Right ventricle myocardium superior (tissue), 1 donor: ENCODE measurements around the gene RAB37. TPM values are rescaled to one million over a fixed set of nuclear protein-coding genes. Genes with fewer than 3 reads are reported as not detected.

Experiments
- ATAC-seq: fragments of 200-7000 bp; cut with Tn5 transposase; one replicate; pipeline ENCODE4 v1.9.1; 2020; ENCODE audit warnings: mild to moderate bottlenecking; ENCODE audit not compliant: poor library complexity
- DNase-seq: peaks from one replicate; pipeline ENCODE4 v3.0.0-alpha.2; 2020
- intact Hi-C: fragments of 100-400 bp; cut with DNase I; formaldehyde crosslinking; loops from one replicate; pipeline ENCODE4 v1.11.2; 2022
- total RNA-seq: library from RNA; stranded (reverse); fragmentation: NEBNext Ultra II Directional; extraction: Animal tissue kit (Norgen Biotek cat#: 25700); gene quantifications from one replicate; pipeline ENCODE4 v1.2.1, GENCODE V29; 2021
- donor health status: DM: no; HTN: yes; CAD: no; lungs with severe emphysema.

Gene RAB37
- total RNA-seq, 1 donor from 2014 or later, result 4.1 TPM

DNA sequence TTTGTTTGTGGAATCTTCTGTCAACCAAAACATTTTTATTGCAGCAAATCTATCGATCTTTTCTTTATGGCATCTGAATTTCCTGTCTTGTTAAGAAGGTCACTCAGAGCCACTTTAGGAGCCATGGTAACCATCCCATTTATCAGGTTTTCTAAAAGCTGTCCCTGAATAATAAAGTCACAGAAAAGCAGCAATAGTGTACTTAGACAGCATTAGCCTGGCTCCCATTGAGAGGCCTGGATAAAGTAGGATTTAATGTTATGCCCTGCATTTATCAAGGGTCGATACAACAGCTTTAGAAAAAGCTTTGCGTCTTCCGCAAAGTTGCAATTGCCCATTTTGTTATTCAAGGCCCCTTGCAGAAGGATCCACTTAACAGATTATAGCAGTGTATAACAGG lies 14.3 kb upstream of the RAB37 start:
- DNase-seq, result no peak
- intact Hi-C loops, result no loop called here
- ATAC-seq, result no peak

GRCh38 chr17:74723891-74724290 lies 13.2 kb upstream of the RAB37 start:
- intact Hi-C loops, result no loop called here
- ATAC-seq (no peak), DNase-seq (no peak)

DNA sequence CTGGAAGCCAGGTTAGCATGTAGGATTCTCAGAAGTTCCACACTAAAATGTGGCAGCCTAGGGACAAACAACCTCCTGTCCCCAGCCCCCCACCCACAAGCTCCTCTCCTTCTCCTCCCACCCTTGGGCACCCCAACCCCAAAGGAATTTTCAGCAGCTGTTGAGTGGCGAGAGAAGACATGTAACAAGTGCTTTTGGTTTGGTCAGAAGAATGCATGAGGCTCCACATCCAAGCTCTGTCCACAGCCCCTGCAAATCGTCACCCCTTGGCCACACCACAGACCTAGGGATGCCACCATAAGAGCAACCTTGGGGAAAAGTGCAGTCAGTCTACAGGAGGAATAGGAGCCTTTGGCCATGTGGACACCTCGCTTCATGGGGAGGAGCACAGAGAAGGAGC lies 11.9 kb upstream of the RAB37 start:
- ATAC-seq (no peak), DNase-seq (no peak)
- intact Hi-C loops, result no loop called here

GRCh38 chr17:74728033-74728701 lies 8.9 kb upstream of the RAB37 start:
- DNase-seq, result no peak
- intact Hi-C loops, result no loop called here
- no peak for ATAC-seq

- DNase-seq (no peak), ATAC-seq (no peak)
- intact Hi-C loops, result no loop called here
Measured at GRCh38 chr17:74728702-74729075, 8.4 kb upstream of the RAB37 start.

GRCh38 chr17:74729368-74729767 lies 7.7 kb upstream of the RAB37 start:
- intact Hi-C loops, result no loop called here
- DNase-seq, result no peak
- ATAC-seq, result no peak

GRCh38 chr17:74729866-74730265 lies 7.2 kb upstream of the RAB37 start:
- no peak for ATAC-seq
- intact Hi-C loops, result loop anchor here (10.0 kb wide), 1 partner anchor 75 kb away; no protein-coding TSS in a partner anchor

DNA sequence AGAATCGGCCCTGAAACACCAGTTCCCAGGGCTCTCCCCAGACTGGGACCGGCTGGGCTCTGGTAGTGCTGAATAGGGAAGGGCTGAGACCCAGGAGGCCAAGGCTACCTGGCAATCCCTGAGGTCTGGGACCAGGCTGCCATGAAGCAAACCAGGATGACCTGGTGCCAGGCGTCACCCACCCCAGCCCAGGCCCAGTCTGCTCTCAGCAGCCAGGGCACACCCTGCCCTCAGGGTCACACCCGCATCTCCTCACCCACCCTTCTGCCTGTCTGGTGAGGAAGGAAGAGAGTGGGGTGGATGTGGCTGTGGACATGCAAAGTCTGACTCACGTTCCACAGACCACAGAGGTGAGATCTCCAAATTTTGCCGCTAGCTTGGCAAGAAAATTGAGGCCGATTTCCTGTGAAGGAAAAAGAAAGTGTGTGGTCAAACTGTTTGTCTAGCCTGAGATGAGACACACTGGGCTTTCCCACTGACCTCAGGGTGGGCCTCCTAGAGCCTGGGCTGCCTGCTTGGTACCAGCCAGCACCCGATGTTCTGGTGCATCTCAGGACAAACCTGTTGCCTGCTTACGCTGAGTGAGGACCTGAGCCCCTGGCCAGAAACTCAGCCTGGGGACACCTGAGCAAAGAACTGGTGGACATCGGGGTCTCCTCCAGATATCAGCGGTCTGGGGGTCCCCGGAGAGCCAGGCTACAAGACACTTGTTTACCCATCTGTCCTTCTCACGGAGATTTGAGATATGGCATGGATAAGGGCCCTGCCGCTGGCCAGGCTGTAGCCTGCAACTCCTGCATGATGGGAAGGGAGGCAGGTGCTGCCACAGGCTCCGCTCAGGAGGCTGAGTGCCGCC lies 6.3 kb upstream of the RAB37 start:
- ATAC-seq (peak; percentile 25), DNase-seq (no peak)
- intact Hi-C loops, result loop anchor here (10.0 kb wide), 1 partner anchor 76 kb away; no protein-coding TSS in a partner anchor

More at GRCh38 chr17:74729866-74730265, 7.2 kb upstream of the RAB37 start:
- no peak for DNase-seq

GRCh38 chr17:74731347-74731605 lies 5.8 kb upstream of the RAB37 start:
- DNase-seq (no peak), ATAC-seq (no peak)
- intact Hi-C loops, result loop anchor here (10.0 kb wide), 1 partner anchor 76 kb away; no protein-coding TSS in a partner anchor

- no peak for ATAC-seq
- intact Hi-C loops, result loop anchor here (10.0 kb wide), 1 partner anchor 77 kb away; no protein-coding TSS in a partner anchor
- no peak for DNase-seq
Measured at GRCh38 chr17:74732042-74732867, 4.8 kb upstream of the RAB37 start.

GRCh38 chr17:74733365-74734122 lies 3.5 kb upstream of the RAB37 start:
- DNase-seq (no peak), ATAC-seq (no peak)
- intact Hi-C loops, result loop anchor here (10.0 kb wide), 1 partner anchor 79 kb away; no protein-coding TSS in a partner anchor

DNA sequence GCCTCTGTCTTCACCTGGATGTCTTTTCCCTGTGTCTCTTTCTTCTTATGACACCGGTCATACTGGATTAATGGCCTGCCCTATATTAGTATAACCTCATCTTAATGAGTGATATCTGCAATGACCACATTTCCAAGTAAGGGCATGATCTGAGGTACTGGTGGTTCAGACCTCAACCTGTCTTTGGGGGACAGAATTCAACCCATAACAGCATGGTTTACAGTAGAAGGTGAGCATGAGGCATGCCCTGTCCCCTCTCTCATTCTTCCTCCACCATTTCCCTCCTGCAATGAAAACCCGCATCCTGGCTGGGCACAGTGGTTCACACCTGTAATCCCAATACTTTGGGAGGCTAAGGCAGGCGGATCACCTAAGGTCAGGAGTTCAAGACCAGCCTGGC lies 2.8 kb upstream of the RAB37 start:
- no peak for ATAC-seq
- DNase-seq, result no peak
- intact Hi-C loops, result loop anchor here (10.0 kb wide), 1 partner anchor 79 kb away; no protein-coding TSS in a partner anchor

- intact Hi-C loops, result loop anchor here (10.0 kb wide), 1 partner anchor 83 kb away; no protein-coding TSS in a partner anchor
- ATAC-seq (peak; percentile 26), DNase-seq (no peak)
Measured at GRCh38 chr17:74737299-74738050, 419 bp downstream of the RAB37 start.

DNA sequence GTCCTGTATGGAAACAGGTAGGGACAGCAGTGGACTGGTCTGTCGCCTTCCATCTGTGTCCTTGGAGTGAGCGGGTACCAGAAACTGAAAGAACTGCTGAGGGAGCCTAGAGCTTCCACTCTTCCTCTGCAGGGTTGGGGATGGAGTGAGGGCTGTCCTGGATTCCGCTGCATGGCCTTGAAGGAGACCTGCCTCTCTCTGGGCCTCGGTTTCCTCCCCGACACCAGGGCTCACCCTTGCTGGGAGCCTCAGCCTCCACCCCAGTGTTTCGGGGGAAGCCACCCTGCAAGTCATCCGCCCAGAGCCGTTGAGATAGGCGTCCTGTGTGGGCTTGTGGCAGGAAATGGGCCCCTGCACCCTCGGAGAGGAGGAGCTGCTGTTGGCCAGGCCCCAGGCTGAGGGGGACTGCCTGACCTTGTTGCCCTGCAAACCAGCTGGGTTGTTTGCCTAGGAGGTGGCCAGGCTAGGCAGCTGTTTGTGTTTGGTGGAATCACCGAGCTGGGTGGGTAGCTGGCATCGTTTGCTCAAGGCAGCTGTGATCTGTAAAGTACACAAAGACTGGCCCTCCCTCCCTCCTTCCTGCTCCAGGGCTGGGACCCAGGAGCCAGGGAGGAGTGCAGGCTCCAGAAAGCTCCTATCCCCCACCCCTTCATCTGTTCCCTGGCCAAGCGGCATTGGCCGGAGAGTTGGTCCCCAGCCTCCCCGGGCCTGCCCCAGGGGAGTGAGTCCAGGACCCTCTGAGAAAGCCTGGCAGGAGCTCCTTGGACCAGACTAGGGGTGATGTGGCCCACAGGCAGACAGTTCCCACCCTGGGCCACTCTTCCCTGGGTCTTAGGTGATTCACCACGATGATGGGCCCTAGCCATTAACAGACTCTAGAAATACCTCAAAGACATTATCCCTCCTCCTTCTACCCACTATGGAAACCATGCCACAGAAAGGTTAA lies 1.3 kb downstream of the RAB37 start:
- DNase-seq, result peak; percentile 64
- peak; percentile 30 for ATAC-seq
- intact Hi-C loops, result loop anchor here (10.0 kb wide), 1 partner anchor 84 kb away; no protein-coding TSS in a partner anchor

DNA sequence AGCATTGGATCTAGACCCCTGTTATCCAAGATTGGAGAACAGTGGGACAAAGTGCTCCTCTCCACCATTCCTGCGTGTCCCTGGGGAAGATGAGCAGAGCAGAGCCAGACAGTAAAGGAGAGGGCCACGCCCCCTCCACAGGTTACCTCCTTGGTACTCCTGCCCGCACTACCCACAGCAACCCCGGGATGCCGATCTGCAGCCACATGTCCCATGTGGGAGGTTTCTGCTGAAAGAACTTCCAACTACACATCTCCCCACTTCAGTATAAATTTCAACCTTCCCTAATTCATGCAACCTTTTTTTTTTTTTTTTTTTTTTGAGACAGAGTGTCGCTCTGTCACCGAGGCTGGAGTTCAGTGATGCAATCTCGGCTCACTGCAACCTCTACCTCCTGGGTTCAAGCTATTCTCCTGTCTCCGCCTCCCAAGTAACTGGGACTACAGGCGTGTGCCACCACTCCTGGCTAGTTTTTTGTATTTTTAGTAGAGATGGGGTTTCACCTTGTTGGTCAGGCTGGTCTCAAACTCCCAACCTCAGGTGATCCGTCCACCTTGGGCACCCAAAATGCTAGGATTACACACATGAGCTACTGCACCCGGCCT lies 2.3 kb downstream of the RAB37 start:
- ATAC-seq (no peak), DNase-seq (no peak)
- intact Hi-C loops, result loop anchor here (10.0 kb wide), 1 partner anchor 85 kb away; no protein-coding TSS in a partner anchor

GRCh38 chr17:74740173-74740572 lies 3.1 kb downstream of the RAB37 start:
- intact Hi-C loops, result no loop called here
- ATAC-seq (no peak), DNase-seq (no peak)
